Keratinocyte (primary cell): Measurements from ENCODE around the gene CTSZ. TPM values are rescaled to one million over a fixed set of nuclear protein-coding genes. Genes with fewer than 3 reads are reported as not detected.

Experiments used
- DNase-seq: peaks from one replicate; pipeline ENCODE4 v3.0.0-alpha.2; 2011; ENCODE audit warnings: low read depth, missing footprints, low spot score
- FAIRE-seq: peaks from 2 replicates; lab custom pipeline; 2011; peaks lifted over from hg19 to GRCh38; lab: Jason Lieb, UNC
- H2AFZ ChIP-seq: 2 replicates; pipeline ENCODE4 v1.6.0; 2012; ENCODE audit warnings: low read length, control low read depth, inconsistent platforms; ENCODE audit not compliant: control insufficient read depth
- H3K27ac ChIP-seq: 2 replicates; pipeline ENCODE4 v1.5.1; 2011; ENCODE audit warnings: low read length; ENCODE audit not compliant: control insufficient read depth, insufficient read depth
- H3K27me3 ChIP-seq: 3 replicates; pipeline ENCODE4 v1.6.0; 2011; ENCODE audit warnings: low read length; ENCODE audit not compliant: control insufficient read depth, insufficient read depth; ENCODE audit errors: extremely low read depth
- H3K36me3 ChIP-seq, 2 experiments: 2 replicates in 1 of 2; 3 replicates in 1 of 2; pipeline ENCODE4 v1.5.1; 2011; ENCODE audit warnings: low read length in 2 of 2, mild to moderate bottlenecking in 1 of 2; ENCODE audit not compliant: control insufficient read depth in 2 of 2, insufficient read depth in 2 of 2; ENCODE audit errors: extremely low read depth in 1 of 2
- H3K4me1 ChIP-seq: 3 replicates; pipeline ENCODE4 v1.5.1; 2011; ENCODE audit warnings: low read length; ENCODE audit not compliant: control insufficient read depth, insufficient read depth; ENCODE audit errors: extremely low read depth
- H3K4me2 ChIP-seq: 3 replicates; pipeline ENCODE4 v1.6.0; 2011; ENCODE audit warnings: low read depth, low read length; ENCODE audit not compliant: control insufficient read depth, insufficient read depth; ENCODE audit errors: extremely low read depth
- H3K4me3 ChIP-seq, 3 experiments: fragments of 200-600 bp in 1 of 3; sonication (generic) in 1 of 3; 2 replicates in 2 of 3; 3 replicates in 1 of 3; pipeline ENCODE4 v1.5.1; 2011 to 2016; ENCODE audit warnings: low read length in 3 of 3, mild to moderate bottlenecking in 3 of 3, control low read depth in 2 of 3, inconsistent platforms in 1 of 3, low read depth in 1 of 3, mixed read lengths in 1 of 3, mixed run types in 1 of 3, moderate library complexity in 1 of 3; ENCODE audit not compliant: control insufficient read depth in 2 of 3, insufficient read depth in 2 of 3; ENCODE audit errors: extremely low read depth in 1 of 3
- H3K79me2 ChIP-seq: 2 replicates; pipeline ENCODE4 v1.6.0; 2012; ENCODE audit warnings: low read length; ENCODE audit not compliant: control insufficient read depth, insufficient read depth
- H3K9ac ChIP-seq: 3 replicates; pipeline ENCODE4 v1.6.0; 2011; ENCODE audit warnings: low read length; ENCODE audit not compliant: control insufficient read depth, insufficient read depth; ENCODE audit errors: extremely low read depth
- H3K9me1 ChIP-seq: 3 replicates; pipeline ENCODE4 v1.6.0; 2011; ENCODE audit warnings: low read length; ENCODE audit not compliant: control insufficient read depth, insufficient read depth; ENCODE audit errors: extremely low read depth
- H3K9me3 ChIP-seq: 2 replicates; pipeline ENCODE4 v1.5.1; 2012; ENCODE audit warnings: low read depth, low read length; ENCODE audit not compliant: control insufficient read depth
- H4K20me1 ChIP-seq: 3 replicates; pipeline ENCODE4 v1.6.0; 2011; ENCODE audit warnings: low read length; ENCODE audit not compliant: control insufficient read depth, insufficient read depth; ENCODE audit errors: extremely low read depth
- EZH2 ChIP-seq: IDR thresholded peaks from one replicate; pipeline ENCODE4 v1.6.1; 2012; ENCODE audit warnings: inconsistent platforms, mild to moderate bottlenecking, low read length, moderate library complexity
- dilution Hi-C: fragments of 300-500 bp; cut with MboI; formaldehyde crosslinking; loops from one replicate; pipeline ENCODE4 v1.7.0; 2020; ENCODE audit warnings: low sequenced_read_pairs; ENCODE audit not compliant: extremely low pct_ligation_motif_present
- polyA plus RNA-seq, 5 experiments: library from polyadenylated mRNA; depleted of rRNA in 3 of 5; stranded (reverse) in 3 of 5; stranded (forward) in 1 of 5; unstranded in 1 of 5; fragments of >200 nt; gene quantifications; 1 replicate in 1 of 5; 2 replicates in 3 of 5; 3 replicates in 1 of 5; pipeline versions ENCODE4 v1.2.1 to v1.2.3, GENCODE V29; 2011 to 2012; ENCODE audit warnings: missing spikeins in 2 of 5, low read depth in 1 of 5, low replicate concordance in 1 of 5
- TF ChIP-seq, protein P1 (sequence below), 3 experiments: IDR thresholded peaks in 1 of 3; conservative IDR thresholded peaks in 1 of 3; optimal IDR thresholded peaks in 1 of 3; 2 replicates in 2 of 3; 3 replicates in 1 of 3; pipeline versions ENCODE3 to v1.5.1; 2011; ENCODE audit warnings: low read length in 3 of 3, mild to moderate bottlenecking in 3 of 3, moderate library complexity in 2 of 3, control low read depth in 1 of 3, inconsistent platforms in 1 of 3; ENCODE audit not compliant: insufficient read depth in 2 of 3; ENCODE audit errors: extremely low read depth in 1 of 3

CTSZ gene
- polyA plus RNA-seq, 1 donor (not counting 4 experiments of a cell fraction or from before 2014, with no cell fraction given) = 138 TPM

DNA sequence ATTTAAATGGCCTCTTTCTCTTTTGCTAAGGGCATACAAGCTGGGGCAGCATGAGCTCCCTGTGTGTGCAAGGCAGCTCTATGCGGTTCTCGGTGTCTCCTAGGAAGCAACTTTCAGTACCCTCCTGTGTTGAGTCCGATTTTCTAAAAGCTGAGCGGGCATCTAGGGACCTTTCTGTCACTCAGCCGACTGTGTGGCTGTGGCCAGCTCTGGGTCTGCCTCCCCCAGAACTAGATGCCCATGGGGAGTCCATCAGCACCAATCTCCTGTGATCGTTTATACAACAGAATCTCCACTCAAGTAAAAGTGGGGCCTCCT lies 18.5 kb downstream of the CTSZ start:
- Histone ChIP-seq H3K27ac (no peak overlapping the region), H3K79me2 (peaks cover 25% of the 10 kb centered on the region), H3K4me1 (no peaks in the 10 kb centered on the region), H3K9ac (no peak overlapping the region), H3K9me1 (no peaks in the 10 kb centered on the region), H3K36me3 (peaks cover 35 to 52% of the 10 kb centered on the region in 2 experiments), H3K27me3 (no peaks in the 10 kb centered on the region), H2AFZ (no peak overlapping the region), H4K20me1 (peaks cover 5% of the 10 kb centered on the region), H3K9me3 (no peaks in the 10 kb centered on the region), H3K4me3 (no peak overlapping the region), H3K4me2 (no peak overlapping the region)
- DNase-seq = no peak
- dilution Hi-C loops = no loop called here
- no peak for FAIRE-seq
- TF ChIP-seq, protein P1, sequence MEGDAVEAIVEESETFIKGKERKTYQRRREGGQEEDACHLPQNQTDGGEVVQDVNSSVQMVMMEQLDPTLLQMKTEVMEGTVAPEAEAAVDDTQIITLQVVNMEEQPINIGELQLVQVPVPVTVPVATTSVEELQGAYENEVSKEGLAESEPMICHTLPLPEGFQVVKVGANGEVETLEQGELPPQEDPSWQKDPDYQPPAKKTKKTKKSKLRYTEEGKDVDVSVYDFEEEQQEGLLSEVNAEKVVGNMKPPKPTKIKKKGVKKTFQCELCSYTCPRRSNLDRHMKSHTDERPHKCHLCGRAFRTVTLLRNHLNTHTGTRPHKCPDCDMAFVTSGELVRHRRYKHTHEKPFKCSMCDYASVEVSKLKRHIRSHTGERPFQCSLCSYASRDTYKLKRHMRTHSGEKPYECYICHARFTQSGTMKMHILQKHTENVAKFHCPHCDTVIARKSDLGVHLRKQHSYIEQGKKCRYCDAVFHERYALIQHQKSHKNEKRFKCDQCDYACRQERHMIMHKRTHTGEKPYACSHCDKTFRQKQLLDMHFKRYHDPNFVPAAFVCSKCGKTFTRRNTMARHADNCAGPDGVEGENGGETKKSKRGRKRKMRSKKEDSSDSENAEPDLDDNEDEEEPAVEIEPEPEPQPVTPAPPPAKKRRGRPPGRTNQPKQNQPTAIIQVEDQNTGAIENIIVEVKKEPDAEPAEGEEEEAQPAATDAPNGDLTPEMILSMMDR (optimal IDR thresholded peaks at IDR 0.05 in 1 of 3, IDR thresholded peaks at IDR 0.05 in 1 of 3, conservative IDR thresholded peaks at IDR 0.05 in 1 of 3; ENCODE audit: extremely low read depth in 1 of 3, insufficient read depth in 2 of 3, low read length in 3 of 3) = no peak

DNA sequence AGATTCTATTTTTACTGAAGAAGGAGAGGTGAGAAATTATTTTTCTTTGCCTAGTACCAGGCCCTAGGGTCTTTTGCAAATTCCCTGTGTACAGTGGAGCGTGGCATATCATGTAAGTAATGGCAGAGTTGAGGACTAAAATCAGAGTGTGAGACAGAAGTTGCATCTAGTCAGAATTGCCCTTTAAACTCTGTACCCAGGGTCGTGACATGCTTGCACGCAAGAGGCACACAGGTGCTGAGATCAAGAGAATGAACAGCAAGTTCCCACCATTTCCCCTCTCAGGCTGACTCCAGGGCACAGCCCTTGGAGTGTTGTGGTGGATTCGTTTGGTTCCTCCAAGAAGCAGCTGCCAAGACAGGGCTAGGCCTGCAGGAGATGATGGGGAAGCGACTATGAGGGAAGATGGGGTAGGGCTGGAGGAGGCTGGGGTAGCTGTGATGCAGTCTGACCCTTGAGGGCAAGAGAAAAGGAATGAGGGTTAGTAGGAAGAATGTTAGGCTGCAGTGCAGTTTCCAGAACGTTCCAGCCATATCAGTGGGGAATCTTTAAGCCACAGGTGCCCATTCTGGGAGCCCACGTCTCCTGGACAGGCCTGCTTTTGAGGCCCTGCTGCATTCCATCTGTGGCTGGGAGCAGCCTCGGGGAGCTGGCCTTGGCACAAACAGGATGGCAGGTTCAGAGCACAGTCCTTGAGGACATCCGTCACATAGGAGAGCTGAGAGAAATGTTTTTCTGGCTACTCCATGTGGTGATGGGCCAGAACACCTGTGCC lies 19.1 kb downstream of the CTSZ start:
- Histone ChIP-seq H3K9ac (no peak overlapping the region), H3K4me1 (no peaks in the 10 kb centered on the region), H3K9me1 (no peaks in the 10 kb centered on the region), H3K27ac (no peak overlapping the region), H3K36me3 (peaks cover 31 to 46% of the 10 kb centered on the region in 2 experiments), H3K4me2 (no peak overlapping the region), H3K27me3 (no peaks in the 10 kb centered on the region), H3K79me2 (peaks cover 29% of the 10 kb centered on the region), H3K9me3 (no peaks in the 10 kb centered on the region), H3K4me3 (no peak overlapping the region), H2AFZ (no peak overlapping the region), H4K20me1 (peaks cover 5% of the 10 kb centered on the region)
- TF ChIP-seq EZH2 = no peak
- TF ChIP-seq, protein P1 (optimal IDR thresholded peaks at IDR 0.05 in 1 of 3, IDR thresholded peaks at IDR 0.05 in 1 of 3, conservative IDR thresholded peaks at IDR 0.05 in 1 of 3; ENCODE audit: extremely low read depth in 1 of 3, insufficient read depth in 2 of 3, low read length in 3 of 3) = no peak
- DNase-seq = no peak
- FAIRE-seq = no peak
- dilution Hi-C loops = no loop called here
